Ishikawa (cell line): Measurements from ENCODE around the gene ARL2.

Experiments used
- EGR1 ChIP-seq: IDR thresholded peaks from 2 replicates; pipeline ENCODE4 v1.6.1; 2012
- EP300 ChIP-seq: IDR thresholded peaks from 2 replicates; pipeline ENCODE4 v1.6.1; 2012; ENCODE audit warnings: borderline replicate concordance
- TAF1 ChIP-seq: IDR thresholded peaks from 2 replicates; pipeline ENCODE4 v1.6.1; 2012; ENCODE audit warnings: low read depth, mild to moderate bottlenecking
- YY1 ChIP-seq: IDR thresholded peaks from 2 replicates; pipeline ENCODE4 v1.6.1; 2012; ENCODE audit warnings: low read depth
- TF ChIP-seq, protein P1 (sequence below): IDR thresholded peaks from 2 replicates; pipeline ENCODE4 v1.6.1; 2012

GRCh38 chr11:65058012-65058411 lies 44.1 kb downstream of the ARL2 start:
- TF ChIP-seq EGR1 (no peak), TAF1 (no peak), YY1 (no peak), EP300 (no peak)
- TF ChIP-seq, protein P1, sequence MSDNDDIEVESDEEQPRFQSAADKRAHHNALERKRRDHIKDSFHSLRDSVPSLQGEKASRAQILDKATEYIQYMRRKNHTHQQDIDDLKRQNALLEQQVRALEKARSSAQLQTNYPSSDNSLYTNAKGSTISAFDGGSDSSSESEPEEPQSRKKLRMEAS = no peak
